Measurements from ENCODE around the gene ARHGAP20.

DNA sequence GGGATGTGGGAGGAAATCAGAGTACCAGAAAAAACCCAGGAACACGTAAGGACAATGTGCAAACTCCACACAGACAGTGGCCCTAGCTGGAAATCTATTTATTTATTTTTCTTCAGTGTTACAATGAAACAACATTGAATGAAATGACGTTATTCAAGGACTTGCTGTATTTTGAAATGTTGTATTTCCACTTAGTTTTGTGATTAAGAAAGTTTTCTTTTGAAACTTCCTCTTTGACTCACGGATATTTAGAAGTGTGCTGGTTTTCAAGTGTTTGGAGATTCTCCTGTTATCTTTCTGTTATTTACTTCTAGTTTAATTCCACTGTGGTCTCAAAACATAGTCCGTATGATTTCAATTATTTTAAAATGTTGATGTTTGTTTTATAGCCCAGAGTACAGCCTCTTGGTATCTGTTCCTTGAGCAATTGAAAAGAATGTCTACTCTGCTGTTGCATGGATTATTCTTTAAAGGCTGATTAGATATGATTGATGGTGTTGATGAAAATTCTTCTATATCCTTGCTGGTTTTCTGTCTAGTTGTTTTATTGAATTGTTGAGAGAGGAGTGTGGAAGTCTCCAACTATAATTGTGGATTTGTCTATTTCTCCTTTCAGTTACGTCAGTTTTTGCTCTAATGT, 141.0 kb downstream of the ARHGAP20 start:
- no peak for TF ChIP-seq TAF1 (IDR thresholded peaks at IDR 0.05; ENCODE audit: low read depth, low read length)
- no peak for TF ChIP-seq CREB1 (IDR thresholded peaks at IDR 0.05)
- TF ChIP-seq, protein P1, sequence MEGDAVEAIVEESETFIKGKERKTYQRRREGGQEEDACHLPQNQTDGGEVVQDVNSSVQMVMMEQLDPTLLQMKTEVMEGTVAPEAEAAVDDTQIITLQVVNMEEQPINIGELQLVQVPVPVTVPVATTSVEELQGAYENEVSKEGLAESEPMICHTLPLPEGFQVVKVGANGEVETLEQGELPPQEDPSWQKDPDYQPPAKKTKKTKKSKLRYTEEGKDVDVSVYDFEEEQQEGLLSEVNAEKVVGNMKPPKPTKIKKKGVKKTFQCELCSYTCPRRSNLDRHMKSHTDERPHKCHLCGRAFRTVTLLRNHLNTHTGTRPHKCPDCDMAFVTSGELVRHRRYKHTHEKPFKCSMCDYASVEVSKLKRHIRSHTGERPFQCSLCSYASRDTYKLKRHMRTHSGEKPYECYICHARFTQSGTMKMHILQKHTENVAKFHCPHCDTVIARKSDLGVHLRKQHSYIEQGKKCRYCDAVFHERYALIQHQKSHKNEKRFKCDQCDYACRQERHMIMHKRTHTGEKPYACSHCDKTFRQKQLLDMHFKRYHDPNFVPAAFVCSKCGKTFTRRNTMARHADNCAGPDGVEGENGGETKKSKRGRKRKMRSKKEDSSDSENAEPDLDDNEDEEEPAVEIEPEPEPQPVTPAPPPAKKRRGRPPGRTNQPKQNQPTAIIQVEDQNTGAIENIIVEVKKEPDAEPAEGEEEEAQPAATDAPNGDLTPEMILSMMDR (IDR thresholded peaks at IDR 0.05; ENCODE audit: control extremely low read depth in 1 of 3, insufficient read depth in 1 of 3, low read depth in 1 of 3, low read length in 3 of 3): no peak
- TF ChIP-seq SRF (IDR thresholded peaks at IDR 0.05; ENCODE audit: low read depth, low read length): no peak
- TF ChIP-seq, protein P2, sequence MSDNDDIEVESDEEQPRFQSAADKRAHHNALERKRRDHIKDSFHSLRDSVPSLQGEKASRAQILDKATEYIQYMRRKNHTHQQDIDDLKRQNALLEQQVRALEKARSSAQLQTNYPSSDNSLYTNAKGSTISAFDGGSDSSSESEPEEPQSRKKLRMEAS (IDR thresholded peaks at IDR 0.05): no peak
- TF ChIP-seq CBX8 (IDR thresholded peaks at IDR 0.05; ENCODE audit: borderline replicate concordance, low read depth, low read length): no peak
- TF ChIP-seq MAFK (IDR thresholded peaks at IDR 0.05; ENCODE audit: low read depth, low read length): no peak
- no peak for TF ChIP-seq SIN3A (conservative IDR thresholded peaks at IDR 0.05 in 1 of 2, IDR thresholded peaks at IDR 0.05 in 1 of 2; ENCODE audit: low read depth in 1 of 2, low read length in 2 of 2)
- TF ChIP-seq ASH2L (IDR thresholded peaks at IDR 0.05; ENCODE audit: low read length): no peak
- no peak for TF ChIP-seq EZH2 (IDR thresholded peaks at IDR 0.05; ENCODE audit: low read depth, low read length, severe bottlenecking)
- no peak for TF ChIP-seq POLR2A (IDR thresholded peaks at IDR 0.05; ENCODE audit: control extremely low read depth in 1 of 2, low read depth in 2 of 2, low read length in 2 of 2)
- TF ChIP-seq TCF12 (IDR thresholded peaks at IDR 0.05; ENCODE audit: low read depth, low read length): no peak

All from H1 (cell line).